Aorta (tissue), 5 donors: Measurements from ENCODE around the gene VWA2. TPM values are rescaled to one million over a fixed set of nuclear protein-coding genes. Genes with fewer than 3 reads are reported as not detected.

Source experiments
- ATAC-seq: fragments of 200-7000 bp; cut with Tn5 transposase; one replicate; pipeline ENCODE4 v1.9.1; 2022; ENCODE audit warnings: moderate library complexity; ENCODE audit not compliant: low FRiP score
- DNase-seq, 2 donors: peaks; one replicate each; pipeline ENCODE4 v3.0.0-alpha.2; 2020
- H3K27ac ChIP-seq, 2 donors: one replicate each; pipeline ENCODE4 v1.5.1; 2013; ENCODE audit warnings: low read length in 2 of 2, mild to moderate bottlenecking in 2 of 2, moderate library complexity in 2 of 2, control low read depth in 1 of 2, inconsistent platforms in 1 of 2, low read depth in 1 of 2
- H3K27me3 ChIP-seq, 2 donors: one replicate each; pipeline ENCODE4 v1.6.1; 2013; ENCODE audit warnings: control low read depth in 1 of 2, low read length in 1 of 2, mild to moderate bottlenecking in 1 of 2, moderate library complexity in 1 of 2; ENCODE audit not compliant: insufficient read depth in 2 of 2, control insufficient read depth in 1 of 2
- H3K36me3 ChIP-seq, 2 donors: one replicate each; pipeline ENCODE4 v1.6.1; 2013; ENCODE audit warnings: control low read depth in 1 of 2, low read length in 1 of 2, mild to moderate bottlenecking in 1 of 2; ENCODE audit not compliant: insufficient read depth in 2 of 2, control insufficient read depth in 1 of 2
- H3K4me1 ChIP-seq, 2 donors: one replicate each; pipeline ENCODE4 v1.6.1; 2013; ENCODE audit warnings: low read length in 2 of 2, control low read depth in 1 of 2, mild to moderate bottlenecking in 1 of 2, moderate library complexity in 1 of 2; ENCODE audit not compliant: insufficient read depth in 2 of 2, control insufficient read depth in 1 of 2
- H3K4me3 ChIP-seq, 2 donors: one replicate each; pipeline ENCODE4 v1.5.1; 2013; ENCODE audit warnings: low read length in 2 of 2, control low read depth in 1 of 2, mild to moderate bottlenecking in 1 of 2
- H3K9me3 ChIP-seq: one replicate; pipeline ENCODE4 v1.6.1; 2013; ENCODE audit warnings: mild to moderate bottlenecking, low read length; ENCODE audit not compliant: control insufficient read depth
- WGBS, 2 donors: extraction: QIAGEN DNeasy Blood & Tissue Kit; methylation state at CpG; one replicate each; pipeline ENCODE4 v1.1.7; 2013; 5-methylcytosine and 5-hydroxymethylcytosine counted together
- intact Hi-C, 2 donors: fragments of 100-400 bp; cut with DNase I; formaldehyde crosslinking; loops; one replicate each; pipeline versions ENCODE4 v1.14.2 to v1.15.0; 2022
- polyA plus RNA-seq, 2 donors: library from polyadenylated mRNA; stranded (reverse); fragments of 200-250 nt; gene quantifications; one replicate each; pipeline ENCODE4 v1.2.3, GENCODE V29; 2013
- total RNA-seq, 2 donors: library from RNA; stranded (reverse); fragmentation: NEBNext Ultra II Directional; extraction: Animal tissue kit (Norgen Biotek cat#: 25700); gene quantifications; one replicate each; pipeline ENCODE4 v1.2.1, GENCODE V29; 2021
- donor health status: healthy with polysubstance abuse.
- donor health status: Bipolar disorder and iron deficiency.
- donor health status: DM: no; HTN: no; CAD: no.
- donor health status: DM: no; HTN: no; CAD: no.
- donor health status: DM: yes; HTN: yes; CAD: no.

Gene VWA2
- total and polyA plus RNA-seq, 4 donors = 0.13 to 0.45 TPM; not detected in 2

- intact Hi-C loops = no loop called here
- no peak for DNase-seq
- no peak for ATAC-seq
Observed at GRCh38 chr10:114340816-114341215, 101.8 kb downstream of the VWA2 start.

More at GRCh38 chr10:114340816-114341215, 101.8 kb downstream of the VWA2 start:
- Histone ChIP-seq H3K36me3 (peaks cover 0 to 2% of the 10 kb centered on the region in 2 donors), H3K27me3 (no peaks in the 10 kb centered on the region), H3K4me1 (no peaks in the 10 kb centered on the region), H3K4me3 (no peak overlapping the region), H3K27ac (no peak overlapping the region), H3K9me3 (no peaks in the 10 kb centered on the region)
- 89 to 90% methylated on average over 8 of the region's 8 CpGs for WGBS, 2 donors

Other genes with a start within 250 kb of the VWA2 start
- under 1 TPM; 0.12 to 0.19 TPM for gene ADRB1, start 195.4 kb upstream of the VWA2 start, total RNA-seq
- gene ADRB1, start 195.4 kb upstream of the VWA2 start, polyA plus RNA-seq = not detected
- gene CCDC186, start 65.1 kb upstream of the VWA2 start, total RNA-seq = 10 to 100 TPM; 22.6 to 28.0 TPM
- gene CCDC186, start 65.1 kb upstream of the VWA2 start, polyA plus RNA-seq = 1 to 10 TPM; 6.5 to 7.1 TPM
- gene TDRD1, start 59.9 kb upstream of the VWA2 start, total RNA-seq = under 1 TPM; 0.19 to 0.78 TPM
- gene TDRD1, start 59.9 kb upstream of the VWA2 start, polyA plus RNA-seq = under 1 TPM in 1 of 2 donors, not detected in 1; 0.36 TPM
- 10 to 100 TPM; 16.3 to 19.3 TPM for gene AFAP1L2, start 165.2 kb downstream of the VWA2 start, total RNA-seq
- gene AFAP1L2, start 165.2 kb downstream of the VWA2 start, polyA plus RNA-seq = 1 to 10 TPM; 3.1 to 4.0 TPM